ENCODE measurements around the gene TNS3. TPM values are rescaled to one million over a fixed set of nuclear protein-coding genes. Genes with fewer than 3 reads are reported as not detected.

Gene TNS3
- total RNA-seq, 4 donors from 2014 or later = 6.6 to 16.0 (median 9.6) TPM

DNA sequence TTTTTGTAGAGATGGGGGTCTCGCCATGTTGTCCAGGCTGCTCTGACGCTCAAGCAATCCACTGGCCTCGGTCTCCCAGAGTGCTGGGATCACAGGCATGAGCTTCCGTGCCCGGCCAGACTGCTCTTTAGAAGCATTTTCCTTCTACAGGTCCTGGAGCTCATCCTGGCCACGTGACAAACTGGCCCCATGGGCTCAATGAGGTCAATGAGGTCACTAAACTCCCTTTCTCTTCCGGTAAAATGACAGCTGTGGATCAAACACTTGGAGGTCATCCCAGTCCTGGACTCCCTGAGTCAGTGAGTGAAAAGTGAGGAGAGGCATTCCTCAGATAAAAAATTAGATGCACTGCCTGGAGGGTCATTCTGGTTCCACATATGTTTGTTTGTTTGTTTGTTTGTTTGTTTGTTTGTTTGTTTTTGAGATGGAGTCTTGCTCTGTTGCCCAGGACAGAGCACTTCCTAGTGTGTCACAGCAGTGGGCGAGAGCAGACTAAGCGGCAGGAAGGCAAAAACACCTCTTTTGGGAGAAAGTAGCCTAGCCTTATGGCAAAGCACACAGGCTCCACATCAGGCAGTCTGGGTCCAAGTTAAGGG lies 134.9 kb downstream of the TNS3 start:
- H3K27ac ChIP-seq = no peak overlapping the region
- H3K9me3 ChIP-seq = no peaks in the 10 kb centered on the region
- WGBS, 2 donors = 67 to 77% methylated on average over 5 to 9 of the region's 9 CpGs
- intact Hi-C loops (cut with DNase I) = loop anchor here (10.0 kb wide), 1 partner anchor 368 kb away; no protein-coding TSS in a partner anchor
- H3K4me3 ChIP-seq = no peak overlapping the region
- H3K4me1 ChIP-seq = peaks cover 0 to 7% (median 3%) of the 10 kb centered on the region in 3 donors
- H3K36me3 ChIP-seq = no peaks in the 10 kb centered on the region
- no peak for TF ChIP-seq POLR2A (IDR thresholded peaks at IDR 0.05)
- TF ChIP-seq, protein P1, sequence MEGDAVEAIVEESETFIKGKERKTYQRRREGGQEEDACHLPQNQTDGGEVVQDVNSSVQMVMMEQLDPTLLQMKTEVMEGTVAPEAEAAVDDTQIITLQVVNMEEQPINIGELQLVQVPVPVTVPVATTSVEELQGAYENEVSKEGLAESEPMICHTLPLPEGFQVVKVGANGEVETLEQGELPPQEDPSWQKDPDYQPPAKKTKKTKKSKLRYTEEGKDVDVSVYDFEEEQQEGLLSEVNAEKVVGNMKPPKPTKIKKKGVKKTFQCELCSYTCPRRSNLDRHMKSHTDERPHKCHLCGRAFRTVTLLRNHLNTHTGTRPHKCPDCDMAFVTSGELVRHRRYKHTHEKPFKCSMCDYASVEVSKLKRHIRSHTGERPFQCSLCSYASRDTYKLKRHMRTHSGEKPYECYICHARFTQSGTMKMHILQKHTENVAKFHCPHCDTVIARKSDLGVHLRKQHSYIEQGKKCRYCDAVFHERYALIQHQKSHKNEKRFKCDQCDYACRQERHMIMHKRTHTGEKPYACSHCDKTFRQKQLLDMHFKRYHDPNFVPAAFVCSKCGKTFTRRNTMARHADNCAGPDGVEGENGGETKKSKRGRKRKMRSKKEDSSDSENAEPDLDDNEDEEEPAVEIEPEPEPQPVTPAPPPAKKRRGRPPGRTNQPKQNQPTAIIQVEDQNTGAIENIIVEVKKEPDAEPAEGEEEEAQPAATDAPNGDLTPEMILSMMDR (IDR thresholded peaks at IDR 0.05) = no peak
- no peak for DNase-seq
- H3K27me3 ChIP-seq = no peaks in the 10 kb centered on the region

DNA sequence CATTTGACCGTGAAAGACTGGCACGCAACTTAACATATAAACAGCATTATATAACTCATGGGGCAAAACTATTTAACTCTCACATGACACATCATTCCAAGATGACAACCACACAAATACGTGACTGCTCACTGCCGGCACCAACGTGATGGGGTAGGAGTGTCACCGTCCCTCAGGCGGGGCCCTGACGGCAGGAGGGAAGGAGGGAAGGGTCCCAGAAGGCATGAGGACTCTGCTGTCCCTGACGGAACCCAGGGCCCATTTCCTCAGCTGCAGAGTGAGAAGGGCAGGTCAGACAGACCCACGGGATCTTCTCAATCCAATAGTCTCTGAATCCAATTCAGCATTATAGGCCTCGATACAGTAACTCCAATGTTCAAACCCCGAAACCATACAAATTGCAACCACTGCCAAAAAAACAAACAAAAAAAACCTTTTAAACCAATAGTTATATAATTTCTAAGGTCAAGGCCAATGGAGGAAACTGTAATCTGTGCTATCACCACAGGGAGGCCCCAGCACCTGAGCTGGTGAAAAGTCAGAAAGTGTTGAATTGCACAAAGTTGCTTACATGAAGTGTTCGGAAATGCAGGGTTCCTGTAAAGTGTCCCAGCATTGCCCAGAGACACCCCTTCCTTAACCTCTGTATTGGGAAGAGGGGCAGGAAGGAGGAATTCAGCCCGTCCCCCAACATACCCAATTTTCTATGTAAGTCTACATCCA lies 137.4 kb downstream of the TNS3 start:
- no peak for TF ChIP-seq POLR2A (IDR thresholded peaks at IDR 0.05)
- TF ChIP-seq, protein P1 (IDR thresholded peaks at IDR 0.05) = peak in 5 of 6 experiments; percentile 31 to 62 (median 42)
- Histone ChIP-seq H3K27me3 (no peaks in the 10 kb centered on the region), H3K36me3 (peaks cover 0 to 8% (median 0%) of the 10 kb centered on the region in 3 donors), H3K4me1 (no peaks in the 10 kb centered on the region), H3K4me3 (no peak overlapping the region), H3K9me3 (no peaks in the 10 kb centered on the region), H3K27ac (no peak overlapping the region)
- intact Hi-C loops (cut with DNase I) = loop anchor here (10.0 kb wide), 1 partner anchor 370 kb away; no protein-coding TSS in a partner anchor
- 73 to 80% methylated on average over 8 to 14 of the region's 14 CpGs for WGBS, 2 donors
- no peak for DNase-seq

DNA sequence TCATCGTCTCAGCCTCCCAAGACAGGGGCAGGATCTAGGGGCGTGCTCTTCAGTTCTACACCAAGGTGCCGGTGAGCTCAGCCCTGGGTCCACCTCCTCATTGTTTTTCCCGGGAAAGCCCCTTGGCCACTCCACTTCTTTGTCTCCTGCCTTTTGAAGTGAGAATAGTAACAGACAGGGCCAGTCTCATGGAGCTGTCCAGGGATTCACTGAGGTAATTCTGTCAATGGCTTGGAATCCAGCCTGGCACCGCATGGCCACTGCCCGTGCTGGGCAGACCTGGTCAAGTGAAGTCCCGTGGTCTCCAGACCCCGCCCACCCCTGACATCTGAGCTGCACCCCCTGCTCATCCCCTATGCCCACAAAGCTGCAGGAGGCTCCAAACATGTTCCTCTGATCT lies 138.9 kb downstream of the TNS3 start:
- no peak overlapping the region for H3K27ac ChIP-seq
- no peaks in the 10 kb centered on the region for H3K27me3 ChIP-seq
- WGBS, 2 donors = 79 to 94% methylated on average over 4 of the region's 8 CpGs
- H3K4me3 ChIP-seq = no peak overlapping the region
- no peak for TF ChIP-seq POLR2A (IDR thresholded peaks at IDR 0.05)
- TF ChIP-seq, protein P1 (IDR thresholded peaks at IDR 0.05) = no peak
- H3K4me1 ChIP-seq = no peaks in the 10 kb centered on the region
- H3K36me3 ChIP-seq = peaks cover 0 to 23% (median 0%) of the 10 kb centered on the region in 3 donors
- intact Hi-C loops (cut with DNase I) = loop anchor here (10.0 kb wide), 1 partner anchor 372 kb away; no protein-coding TSS in a partner anchor
- H3K9me3 ChIP-seq = no peaks in the 10 kb centered on the region
- DNase-seq = no peak

DNA sequence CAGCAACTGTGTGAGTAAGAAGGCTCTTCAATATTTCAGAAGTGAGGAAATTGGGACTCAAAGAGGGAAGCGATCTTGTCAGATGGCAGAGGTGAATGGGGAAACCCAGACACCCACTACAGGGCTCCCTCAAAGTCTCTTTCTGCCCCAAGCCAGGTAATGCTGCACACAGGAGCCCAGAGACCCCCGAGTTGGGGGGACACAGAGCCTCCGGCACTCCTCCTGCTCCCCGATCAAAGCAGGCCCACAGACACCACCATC lies 139.4 kb downstream of the TNS3 start:
- WGBS, 2 donors = 80 to 92% methylated on average over 4 of the region's 4 CpGs
- H3K27me3 ChIP-seq = no peaks in the 10 kb centered on the region
- H3K4me3 ChIP-seq = no peak overlapping the region
- no peak for DNase-seq
- peaks cover 0 to 24% (median 0%) of the 10 kb centered on the region in 3 donors for H3K36me3 ChIP-seq
- H3K4me1 ChIP-seq = no peaks in the 10 kb centered on the region
- H3K9me3 ChIP-seq = no peaks in the 10 kb centered on the region
- intact Hi-C loops (cut with DNase I) = loop anchor here (10.0 kb wide), 1 partner anchor 372 kb away; no protein-coding TSS in a partner anchor
- H3K27ac ChIP-seq = no peak overlapping the region
- TF ChIP-seq, protein P1 (IDR thresholded peaks at IDR 0.05) = no peak
